ENCODE results near the gene MAP2K6. TPM values are rescaled to one million over a fixed set of nuclear protein-coding genes. Genes with fewer than 3 reads are reported as not detected.

The MAP2K6 gene
- total RNA-seq, 1 donor from 2014 or later: 10.1 TPM

DNA sequence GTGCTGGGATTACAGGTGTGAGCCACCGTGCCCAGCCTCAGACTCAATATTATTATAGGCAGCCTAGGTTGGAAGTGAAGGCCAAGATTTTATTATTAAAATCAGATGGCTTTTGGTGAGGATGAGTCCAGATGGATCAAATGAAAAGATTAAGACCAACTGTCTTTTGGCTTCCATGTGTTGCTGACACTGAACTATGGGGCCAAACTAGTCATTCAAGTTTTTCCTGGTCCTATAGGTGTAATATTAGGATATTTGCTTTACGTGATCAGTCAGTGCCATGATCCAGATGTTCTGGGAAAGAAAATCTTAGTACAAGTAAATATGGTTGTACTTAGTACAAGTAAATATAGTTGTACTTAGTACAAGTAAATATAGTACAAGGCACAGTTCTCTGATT, 140.6 kb downstream of the MAP2K6 start:
- Histone ChIP-seq H2AFZ (ENCODE audit: low read depth, low read length) (no peak overlapping the region), H3K4me2 (ENCODE audit: low read length) (no peak overlapping the region), H3K4me3 (ENCODE audit: insufficient read depth, low read depth, low read length) (no peak overlapping the region), H3K79me2 (ENCODE audit: insufficient read depth, low read length) (no peaks in the 10 kb centered on the region), H3K4me1 (ENCODE audit: insufficient read depth, low read length) (no peaks in the 10 kb centered on the region), H3K9me3 (ENCODE audit: insufficient read depth, low read depth, low read length) (no peaks in the 10 kb centered on the region), H3K9ac (ENCODE audit: low read length) (no peak overlapping the region), H3K27ac (ENCODE audit: low read depth, low read length) (no peak overlapping the region), H4K20me1 (ENCODE audit: insufficient read depth, low read length) (no peaks in the 10 kb centered on the region), H3K27me3 (ENCODE audit: insufficient read depth, low read length) (no peaks in the 10 kb centered on the region), H3K36me3 (ENCODE audit: insufficient read depth, low read length) (no peaks in the 10 kb centered on the region)
- TF ChIP-seq, protein P1, sequence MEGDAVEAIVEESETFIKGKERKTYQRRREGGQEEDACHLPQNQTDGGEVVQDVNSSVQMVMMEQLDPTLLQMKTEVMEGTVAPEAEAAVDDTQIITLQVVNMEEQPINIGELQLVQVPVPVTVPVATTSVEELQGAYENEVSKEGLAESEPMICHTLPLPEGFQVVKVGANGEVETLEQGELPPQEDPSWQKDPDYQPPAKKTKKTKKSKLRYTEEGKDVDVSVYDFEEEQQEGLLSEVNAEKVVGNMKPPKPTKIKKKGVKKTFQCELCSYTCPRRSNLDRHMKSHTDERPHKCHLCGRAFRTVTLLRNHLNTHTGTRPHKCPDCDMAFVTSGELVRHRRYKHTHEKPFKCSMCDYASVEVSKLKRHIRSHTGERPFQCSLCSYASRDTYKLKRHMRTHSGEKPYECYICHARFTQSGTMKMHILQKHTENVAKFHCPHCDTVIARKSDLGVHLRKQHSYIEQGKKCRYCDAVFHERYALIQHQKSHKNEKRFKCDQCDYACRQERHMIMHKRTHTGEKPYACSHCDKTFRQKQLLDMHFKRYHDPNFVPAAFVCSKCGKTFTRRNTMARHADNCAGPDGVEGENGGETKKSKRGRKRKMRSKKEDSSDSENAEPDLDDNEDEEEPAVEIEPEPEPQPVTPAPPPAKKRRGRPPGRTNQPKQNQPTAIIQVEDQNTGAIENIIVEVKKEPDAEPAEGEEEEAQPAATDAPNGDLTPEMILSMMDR (IDR thresholded peaks at IDR 0.05; ENCODE audit: insufficient read depth, low read depth, low read length): no peak
- TF ChIP-seq EZH2 (IDR thresholded peaks at IDR 0.05; ENCODE audit: insufficient read depth, low read length): no peak
- no peak overlapping the region for H3K27ac Mint-ChIP-seq (ENCODE audit: unreplicated experiment)
- H3K9me3 Mint-ChIP-seq (ENCODE audit: unreplicated experiment): no peaks in the 10 kb centered on the region
- H3K27me3 Mint-ChIP-seq (ENCODE audit: low read depth, unreplicated experiment): no peaks in the 10 kb centered on the region
- FAIRE-seq (no peak), DNase-seq (ENCODE audit: low read depth) (no peak)
- H3K4me3 Mint-ChIP-seq (ENCODE audit: unreplicated experiment): no peak overlapping the region
- peaks cover 7% of the 10 kb centered on the region for H3K4me1 Mint-ChIP-seq (ENCODE audit: low read depth, unreplicated experiment)
- H3K36me3 Mint-ChIP-seq (ENCODE audit: low read depth, unreplicated experiment): peaks cover 2% of the 10 kb centered on the region

- Histone ChIP-seq H3K4me1 (ENCODE audit: insufficient read depth, low read length) (no peaks in the 10 kb centered on the region), H4K20me1 (ENCODE audit: insufficient read depth, low read length) (no peaks in the 10 kb centered on the region)
These were observed 142.8 kb downstream of the MAP2K6 start for GRCh38 chr17:69557339-69557738.

DNA sequence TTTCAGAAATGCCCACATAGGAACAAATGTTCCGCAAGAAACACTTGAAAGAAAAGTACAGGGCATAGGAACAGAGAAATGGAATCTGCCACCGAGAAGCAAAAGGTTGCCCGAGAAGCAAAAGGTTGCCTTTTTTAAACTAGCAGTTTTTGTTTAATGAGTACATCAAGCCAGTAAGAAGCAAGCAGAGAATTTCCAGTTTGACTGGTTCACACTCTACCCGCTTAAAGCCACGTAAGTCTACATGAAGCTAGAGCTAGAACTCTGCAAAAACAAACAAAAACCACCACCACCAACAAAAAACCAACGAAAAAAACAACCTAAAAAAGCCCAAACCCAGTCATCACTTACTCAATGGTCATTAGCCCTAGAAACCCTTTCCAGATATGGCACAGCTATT, 144.3 kb downstream of the MAP2K6 start:
- Histone ChIP-seq H4K20me1 (ENCODE audit: insufficient read depth, low read length) (no peaks in the 10 kb centered on the region), H3K27me3 (ENCODE audit: insufficient read depth, low read length) (no peaks in the 10 kb centered on the region), H3K9me3 (ENCODE audit: insufficient read depth, low read depth, low read length) (no peaks in the 10 kb centered on the region), H3K9ac (ENCODE audit: low read length) (no peak overlapping the region), H3K4me2 (ENCODE audit: low read length) (no peak overlapping the region), H3K27ac (ENCODE audit: low read depth, low read length) (no peak overlapping the region), H3K79me2 (ENCODE audit: insufficient read depth, low read length) (no peaks in the 10 kb centered on the region), H3K4me1 (ENCODE audit: insufficient read depth, low read length) (no peaks in the 10 kb centered on the region), H3K4me3 (ENCODE audit: insufficient read depth, low read depth, low read length) (no peak overlapping the region), H2AFZ (ENCODE audit: low read depth, low read length) (no peak overlapping the region), H3K36me3 (ENCODE audit: insufficient read depth, low read length) (no peaks in the 10 kb centered on the region)
- H3K27me3 Mint-ChIP-seq (ENCODE audit: low read depth, unreplicated experiment): no peaks in the 10 kb centered on the region
- TF ChIP-seq, protein P1 (IDR thresholded peaks at IDR 0.05; ENCODE audit: insufficient read depth, low read depth, low read length): no peak
- no peak for TF ChIP-seq EZH2 (IDR thresholded peaks at IDR 0.05; ENCODE audit: insufficient read depth, low read length)
- H3K36me3 Mint-ChIP-seq (ENCODE audit: low read depth, unreplicated experiment): no peaks in the 10 kb centered on the region
- no peak overlapping the region for H3K27ac Mint-ChIP-seq (ENCODE audit: unreplicated experiment)
- H3K4me3 Mint-ChIP-seq (ENCODE audit: unreplicated experiment): no peak overlapping the region
- FAIRE-seq: no peak
- no peaks in the 10 kb centered on the region for H3K9me3 Mint-ChIP-seq (ENCODE audit: unreplicated experiment)
- no peaks in the 10 kb centered on the region for H3K4me1 Mint-ChIP-seq (ENCODE audit: low read depth, unreplicated experiment)
- DNase-seq (ENCODE audit: low read depth): no peak

More at GRCh38 chr17:69557339-69557738, 142.8 kb downstream of the MAP2K6 start:
- Histone ChIP-seq H3K4me2 (ENCODE audit: low read length) (no peak overlapping the region), H3K79me2 (ENCODE audit: insufficient read depth, low read length) (no peaks in the 10 kb centered on the region), H2AFZ (ENCODE audit: low read depth, low read length) (no peak overlapping the region), H3K27ac (ENCODE audit: low read depth, low read length) (no peak overlapping the region), H3K9me3 (ENCODE audit: insufficient read depth, low read depth, low read length) (no peaks in the 10 kb centered on the region), H3K27me3 (ENCODE audit: insufficient read depth, low read length) (no peaks in the 10 kb centered on the region), H3K4me3 (ENCODE audit: insufficient read depth, low read depth, low read length) (no peak overlapping the region), H3K9ac (ENCODE audit: low read length) (no peak overlapping the region), H3K36me3 (ENCODE audit: insufficient read depth, low read length) (no peaks in the 10 kb centered on the region)
- no peak for FAIRE-seq
- Mint-ChIP-seq H3K36me3 (ENCODE audit: low read depth, unreplicated experiment) (peaks cover 2% of the 10 kb centered on the region), H3K9me3 (ENCODE audit: unreplicated experiment) (no peaks in the 10 kb centered on the region), H3K27me3 (ENCODE audit: low read depth, unreplicated experiment) (no peaks in the 10 kb centered on the region), H3K4me3 (ENCODE audit: unreplicated experiment) (no peak overlapping the region), H3K27ac (ENCODE audit: unreplicated experiment) (no peak overlapping the region), H3K4me1 (ENCODE audit: low read depth, unreplicated experiment) (no peaks in the 10 kb centered on the region)
- no peak for DNase-seq (ENCODE audit: low read depth)
- TF ChIP-seq, protein P1 (IDR thresholded peaks at IDR 0.05; ENCODE audit: insufficient read depth, low read depth, low read length): no peak
- TF ChIP-seq EZH2 (IDR thresholded peaks at IDR 0.05; ENCODE audit: insufficient read depth, low read length): no peak

Measured in astrocyte (in vitro differentiated cells and primary cell).